ENCODE results near the gene CPD. TPM values are rescaled to one million over a fixed set of nuclear protein-coding genes. Genes with fewer than 3 reads are reported as not detected.

Gene CPD
- total and polyA plus RNA-seq, 2 donors (not counting 1 experiment from before 2014, with no cell fraction given), result 88.8 to 220 TPM

GRCh38 chr17:30393911-30394867, 15.5 kb downstream of the CPD start:
- DNase-seq (ENCODE audit: low read depth in 2 of 2), result no peak
- Histone ChIP-seq H3K9me3 (ENCODE audit: control insufficient read depth, insufficient read depth, low read depth, low read length) (no peaks in the 10 kb centered on the region), H3K27ac (ENCODE audit: insufficient read depth, low read length) (no peak overlapping the region), H3K27me3 (ENCODE audit: control insufficient read depth, insufficient read depth, low read length) (no peaks in the 10 kb centered on the region), H2AFZ (ENCODE audit: low read length) (no peak overlapping the region), H3K4me1 (ENCODE audit: control insufficient read depth, extremely low read depth, insufficient read depth, low read length) (no peaks in the 10 kb centered on the region), H3K36me3 (ENCODE audit: control insufficient read depth, insufficient read depth, low read length) (no peaks in the 10 kb centered on the region), H4K20me1 (ENCODE audit: control insufficient read depth, extremely low read depth, insufficient read depth, low read length) (no peaks in the 10 kb centered on the region), H3K79me2 (ENCODE audit: control insufficient read depth, insufficient read depth, low read length) (no peaks in the 10 kb centered on the region), H3K9ac (ENCODE audit: insufficient read depth, low read length) (no peak overlapping the region), H3K4me3 (replicated peaks in 1 of 4; ENCODE audit: control extremely low read depth in 1 of 4, insufficient read depth in 1 of 4, low read depth in 3 of 4, low read length in 4 of 4) (no peak overlapping the region), H3K4me2 (ENCODE audit: extremely low read depth, insufficient read depth, low read length) (no peak overlapping the region)
- no peak for TF ChIP-seq EZH2 (IDR thresholded peaks at IDR 0.05; ENCODE audit: low read length, missing control alignments)
- no peak for TF ChIP-seq CTCF (conservative IDR thresholded peaks at IDR 0.05 in 1 of 2, IDR thresholded peaks at IDR 0.05 in 1 of 2; ENCODE audit: low read depth in 1 of 2, low read length in 2 of 2)

- Histone ChIP-seq H3K4me2 (ENCODE audit: extremely low read depth, insufficient read depth, low read length) (no peak overlapping the region), H3K27me3 (ENCODE audit: control insufficient read depth, insufficient read depth, low read length) (no peaks in the 10 kb centered on the region), H3K27ac (ENCODE audit: insufficient read depth, low read length) (no peak overlapping the region), H3K4me1 (ENCODE audit: control insufficient read depth, extremely low read depth, insufficient read depth, low read length) (no peaks in the 10 kb centered on the region), H2AFZ (ENCODE audit: low read length) (no peak overlapping the region), H3K9ac (ENCODE audit: insufficient read depth, low read length) (no peak overlapping the region), H3K36me3 (ENCODE audit: control insufficient read depth, insufficient read depth, low read length) (no peaks in the 10 kb centered on the region), H3K4me3 (replicated peaks in 1 of 4; ENCODE audit: control extremely low read depth in 1 of 4, insufficient read depth in 1 of 4, low read depth in 3 of 4, low read length in 4 of 4) (no peak overlapping the region), H4K20me1 (ENCODE audit: control insufficient read depth, extremely low read depth, insufficient read depth, low read length) (no peaks in the 10 kb centered on the region), H3K79me2 (ENCODE audit: control insufficient read depth, insufficient read depth, low read length) (no peaks in the 10 kb centered on the region), H3K9me3 (ENCODE audit: control insufficient read depth, insufficient read depth, low read depth, low read length) (no peaks in the 10 kb centered on the region)
- DNase-seq (ENCODE audit: low read depth in 2 of 2), result no peak
- TF ChIP-seq CTCF (conservative IDR thresholded peaks at IDR 0.05 in 1 of 2, IDR thresholded peaks at IDR 0.05 in 1 of 2; ENCODE audit: low read depth in 1 of 2, low read length in 2 of 2) (no peak), EZH2 (IDR thresholded peaks at IDR 0.05; ENCODE audit: low read length, missing control alignments) (no peak)
Observed at GRCh38 chr17:30395398-30396022, 16.8 kb downstream of the CPD start.

- TF ChIP-seq EZH2 (IDR thresholded peaks at IDR 0.05; ENCODE audit: low read length, missing control alignments) (no peak), CTCF (conservative IDR thresholded peaks at IDR 0.05 in 1 of 2, IDR thresholded peaks at IDR 0.05 in 1 of 2; ENCODE audit: low read depth in 1 of 2, low read length in 2 of 2) (no peak)
Observed at GRCh38 chr17:30396129-30396528, 17.4 kb downstream of the CPD start.

More at GRCh38 chr17:30396129-30396528, 17.4 kb downstream of the CPD start:
- Histone ChIP-seq H3K27ac (ENCODE audit: insufficient read depth, low read length) (no peak overlapping the region), H4K20me1 (ENCODE audit: control insufficient read depth, extremely low read depth, insufficient read depth, low read length) (no peaks in the 10 kb centered on the region), H3K4me2 (ENCODE audit: extremely low read depth, insufficient read depth, low read length) (no peak overlapping the region), H2AFZ (ENCODE audit: low read length) (no peak overlapping the region), H3K27me3 (ENCODE audit: control insufficient read depth, insufficient read depth, low read length) (no peaks in the 10 kb centered on the region), H3K36me3 (ENCODE audit: control insufficient read depth, insufficient read depth, low read length) (no peaks in the 10 kb centered on the region), H3K9ac (ENCODE audit: insufficient read depth, low read length) (no peak overlapping the region), H3K79me2 (ENCODE audit: control insufficient read depth, insufficient read depth, low read length) (no peaks in the 10 kb centered on the region), H3K4me1 (ENCODE audit: control insufficient read depth, extremely low read depth, insufficient read depth, low read length) (no peaks in the 10 kb centered on the region), H3K4me3 (replicated peaks in 1 of 4; ENCODE audit: control extremely low read depth in 1 of 4, insufficient read depth in 1 of 4, low read depth in 3 of 4, low read length in 4 of 4) (no peak overlapping the region), H3K9me3 (ENCODE audit: control insufficient read depth, insufficient read depth, low read depth, low read length) (no peaks in the 10 kb centered on the region)
- no peak for DNase-seq (ENCODE audit: low read depth in 2 of 2)
